ENCODE measurements around the gene CCPG1. TPM values are rescaled to one million over a fixed set of nuclear protein-coding genes. Genes with fewer than 3 reads are reported as not detected.

CCPG1 gene
- total and polyA plus RNA-seq, 2 donors (not counting 1 experiment from before 2014, with no cell fraction given) = 50.0 to 64.6 TPM

DNA sequence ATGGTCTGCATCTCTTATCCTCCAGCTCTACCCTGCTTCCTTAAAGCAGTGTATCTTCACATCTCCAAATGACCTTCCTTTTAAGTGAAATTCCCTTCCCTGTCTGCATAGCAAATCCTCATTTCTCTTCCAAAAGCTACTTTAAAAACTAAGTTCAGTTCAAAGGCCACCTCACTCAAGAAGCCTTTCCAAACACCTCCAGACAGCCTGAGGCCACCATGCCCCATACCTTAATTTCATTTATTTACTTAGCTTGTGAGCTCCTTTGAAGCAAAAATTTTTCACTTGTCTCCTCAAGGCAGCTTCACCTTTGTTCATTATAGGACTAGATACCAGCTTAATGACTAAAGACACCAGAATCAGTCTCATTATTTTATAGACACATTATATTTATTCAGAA lies 49.7 kb downstream of the CCPG1 start:
- no peak for DNase-seq (ENCODE audit: low read depth in 2 of 2)
- no peak overlapping the region for H3K4me2 ChIP-seq (ENCODE audit: extremely low read depth, insufficient read depth, low read length)
- no peaks in the 10 kb centered on the region for H3K9me3 ChIP-seq (ENCODE audit: control insufficient read depth, insufficient read depth, low read depth, low read length)
- no peak overlapping the region for H3K4me3 ChIP-seq (replicated peaks in 1 of 4; ENCODE audit: control extremely low read depth in 1 of 4, insufficient read depth in 1 of 4, low read depth in 3 of 4, low read length in 4 of 4)
- H4K20me1 ChIP-seq (ENCODE audit: control insufficient read depth, extremely low read depth, insufficient read depth, low read length) = no peaks in the 10 kb centered on the region
- peaks cover 4% of the 10 kb centered on the region for H3K4me1 ChIP-seq (ENCODE audit: control insufficient read depth, extremely low read depth, insufficient read depth, low read length)
- H3K27me3 ChIP-seq (ENCODE audit: control insufficient read depth, insufficient read depth, low read length) = no peaks in the 10 kb centered on the region
- no peak for TF ChIP-seq EZH2 (IDR thresholded peaks at IDR 0.05; ENCODE audit: low read length, missing control alignments)
- TF ChIP-seq, protein P1, sequence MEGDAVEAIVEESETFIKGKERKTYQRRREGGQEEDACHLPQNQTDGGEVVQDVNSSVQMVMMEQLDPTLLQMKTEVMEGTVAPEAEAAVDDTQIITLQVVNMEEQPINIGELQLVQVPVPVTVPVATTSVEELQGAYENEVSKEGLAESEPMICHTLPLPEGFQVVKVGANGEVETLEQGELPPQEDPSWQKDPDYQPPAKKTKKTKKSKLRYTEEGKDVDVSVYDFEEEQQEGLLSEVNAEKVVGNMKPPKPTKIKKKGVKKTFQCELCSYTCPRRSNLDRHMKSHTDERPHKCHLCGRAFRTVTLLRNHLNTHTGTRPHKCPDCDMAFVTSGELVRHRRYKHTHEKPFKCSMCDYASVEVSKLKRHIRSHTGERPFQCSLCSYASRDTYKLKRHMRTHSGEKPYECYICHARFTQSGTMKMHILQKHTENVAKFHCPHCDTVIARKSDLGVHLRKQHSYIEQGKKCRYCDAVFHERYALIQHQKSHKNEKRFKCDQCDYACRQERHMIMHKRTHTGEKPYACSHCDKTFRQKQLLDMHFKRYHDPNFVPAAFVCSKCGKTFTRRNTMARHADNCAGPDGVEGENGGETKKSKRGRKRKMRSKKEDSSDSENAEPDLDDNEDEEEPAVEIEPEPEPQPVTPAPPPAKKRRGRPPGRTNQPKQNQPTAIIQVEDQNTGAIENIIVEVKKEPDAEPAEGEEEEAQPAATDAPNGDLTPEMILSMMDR (conservative IDR thresholded peaks at IDR 0.05 in 1 of 2, IDR thresholded peaks at IDR 0.05 in 1 of 2; ENCODE audit: low read depth in 1 of 2, low read length in 2 of 2) = no peak
- H3K79me2 ChIP-seq (ENCODE audit: control insufficient read depth, insufficient read depth, low read length) = no peaks in the 10 kb centered on the region
- no peaks in the 10 kb centered on the region for H3K36me3 ChIP-seq (ENCODE audit: control insufficient read depth, insufficient read depth, low read length)
- H3K27ac ChIP-seq (ENCODE audit: insufficient read depth, low read length) = no peak overlapping the region
- no peak overlapping the region for H3K9ac ChIP-seq (ENCODE audit: insufficient read depth, low read length)
- no peak overlapping the region for H2AFZ ChIP-seq (ENCODE audit: low read length)

DNA sequence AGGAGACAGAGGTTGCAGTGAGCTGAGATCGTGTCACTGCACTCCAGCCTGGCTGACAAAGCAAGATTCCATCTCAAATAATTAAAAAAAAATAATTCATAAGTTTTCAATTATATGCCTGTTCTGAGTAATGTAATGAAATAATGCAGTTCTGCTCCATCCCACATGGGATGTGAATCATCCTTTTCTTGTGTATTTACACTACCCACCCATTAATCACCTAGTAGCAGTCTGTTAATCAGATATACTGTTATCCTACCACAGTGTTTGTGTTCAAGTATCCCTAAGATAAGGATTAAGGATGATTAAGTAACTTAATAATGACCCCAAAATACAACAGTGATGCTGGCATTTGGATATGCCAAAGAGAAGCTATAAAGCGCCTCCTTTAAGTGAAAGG lies 50.4 kb downstream of the CCPG1 start:
- TF ChIP-seq, protein P1 (conservative IDR thresholded peaks at IDR 0.05 in 1 of 2, IDR thresholded peaks at IDR 0.05 in 1 of 2; ENCODE audit: low read depth in 1 of 2, low read length in 2 of 2) = no peak
- no peak for TF ChIP-seq EZH2 (IDR thresholded peaks at IDR 0.05; ENCODE audit: low read length, missing control alignments)
- H3K36me3 ChIP-seq (ENCODE audit: control insufficient read depth, insufficient read depth, low read length) = no peaks in the 10 kb centered on the region
- DNase-seq (ENCODE audit: low read depth in 2 of 2) = peak; percentile 65 to 79
- no peak overlapping the region for H3K27ac ChIP-seq (ENCODE audit: insufficient read depth, low read length)
- no peak overlapping the region for H3K9ac ChIP-seq (ENCODE audit: insufficient read depth, low read length)
- no peak overlapping the region for H3K4me2 ChIP-seq (ENCODE audit: extremely low read depth, insufficient read depth, low read length)
- H2AFZ ChIP-seq (ENCODE audit: low read length) = no peak overlapping the region
- H3K4me1 ChIP-seq (ENCODE audit: control insufficient read depth, extremely low read depth, insufficient read depth, low read length) = peaks cover 4% of the 10 kb centered on the region
- H3K79me2 ChIP-seq (ENCODE audit: control insufficient read depth, insufficient read depth, low read length) = no peaks in the 10 kb centered on the region
- no peaks in the 10 kb centered on the region for H4K20me1 ChIP-seq (ENCODE audit: control insufficient read depth, extremely low read depth, insufficient read depth, low read length)
- H3K27me3 ChIP-seq (ENCODE audit: control insufficient read depth, insufficient read depth, low read length) = no peaks in the 10 kb centered on the region
- H3K4me3 ChIP-seq (replicated peaks in 1 of 4; ENCODE audit: control extremely low read depth in 1 of 4, insufficient read depth in 1 of 4, low read depth in 3 of 4, low read length in 4 of 4) = no peak overlapping the region
- H3K9me3 ChIP-seq (ENCODE audit: control insufficient read depth, insufficient read depth, low read depth, low read length) = no peaks in the 10 kb centered on the region

DNA sequence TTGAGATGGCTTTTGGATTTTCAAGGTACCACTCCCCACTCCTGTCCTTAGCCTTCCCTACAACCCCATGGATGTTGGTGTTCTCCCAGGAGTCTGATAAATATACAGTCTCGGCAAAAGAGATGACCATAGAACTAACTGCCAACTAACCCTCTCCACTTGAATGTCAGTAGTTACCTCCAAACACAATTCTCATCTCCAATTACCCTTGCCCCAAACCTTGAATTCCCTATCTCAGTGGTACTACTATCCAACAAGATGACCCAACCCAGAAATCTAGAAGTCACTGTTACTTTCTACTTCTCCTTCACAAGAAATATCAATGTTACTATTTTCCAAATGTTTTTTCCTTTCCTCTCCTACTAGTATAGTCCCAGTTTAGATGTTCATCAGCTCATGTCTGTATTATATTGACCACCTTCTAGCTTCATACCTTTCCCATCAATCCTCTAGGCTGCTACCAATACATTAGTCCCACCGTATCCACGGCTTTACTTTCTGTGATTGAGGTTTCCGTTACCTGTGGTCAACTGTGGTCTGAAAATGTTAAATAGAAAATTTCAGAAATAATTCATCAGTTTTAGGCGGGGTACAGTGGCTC lies 51.1 kb downstream of the CCPG1 start:
- H4K20me1 ChIP-seq (ENCODE audit: control insufficient read depth, extremely low read depth, insufficient read depth, low read length) = no peaks in the 10 kb centered on the region
- no peaks in the 10 kb centered on the region for H3K36me3 ChIP-seq (ENCODE audit: control insufficient read depth, insufficient read depth, low read length)
- H3K79me2 ChIP-seq (ENCODE audit: control insufficient read depth, insufficient read depth, low read length) = no peaks in the 10 kb centered on the region
- DNase-seq (ENCODE audit: low read depth in 2 of 2) = no peak
- H3K27me3 ChIP-seq (ENCODE audit: control insufficient read depth, insufficient read depth, low read length) = no peaks in the 10 kb centered on the region
- no peak overlapping the region for H2AFZ ChIP-seq (ENCODE audit: low read length)
- H3K4me2 ChIP-seq (ENCODE audit: extremely low read depth, insufficient read depth, low read length) = no peak overlapping the region
- no peak overlapping the region for H3K4me3 ChIP-seq (replicated peaks in 1 of 4; ENCODE audit: control extremely low read depth in 1 of 4, insufficient read depth in 1 of 4, low read depth in 3 of 4, low read length in 4 of 4)
- TF ChIP-seq, protein P1 (conservative IDR thresholded peaks at IDR 0.05 in 1 of 2, IDR thresholded peaks at IDR 0.05 in 1 of 2; ENCODE audit: low read depth in 1 of 2, low read length in 2 of 2) = no peak
- no peak for TF ChIP-seq EZH2 (IDR thresholded peaks at IDR 0.05; ENCODE audit: low read length, missing control alignments)
- peaks cover 4% of the 10 kb centered on the region for H3K4me1 ChIP-seq (ENCODE audit: control insufficient read depth, extremely low read depth, insufficient read depth, low read length)
- no peak overlapping the region for H3K27ac ChIP-seq (ENCODE audit: insufficient read depth, low read length)
- no peaks in the 10 kb centered on the region for H3K9me3 ChIP-seq (ENCODE audit: control insufficient read depth, insufficient read depth, low read depth, low read length)
- H3K9ac ChIP-seq (ENCODE audit: insufficient read depth, low read length) = no peak overlapping the region

All from fibroblast of lung (primary cell).